Mesendoderm (in vitro differentiated cells): ENCODE data around the gene SNRNP48.

Experiments
- DNase-seq: peaks from one replicate; pipeline ENCODE4 v3.0.0; 2013
- H2AK5ac ChIP-seq: 2 replicates; pipeline ENCODE4 v1.6.1; 2013; ENCODE audit warnings: low read length, inconsistent platforms
- H2BK120ac ChIP-seq: 2 replicates; pipeline ENCODE4 v1.6.1; 2013; ENCODE audit warnings: low read depth, mild to moderate bottlenecking, low read length, moderate library complexity, mixed read lengths
- H2BK15ac ChIP-seq: replicated peaks from 2 replicates; pipeline ENCODE4 v1.6.1; 2013; ENCODE audit warnings: low read depth, mild to moderate bottlenecking, moderate library complexity
- H2BK5ac ChIP-seq: 2 replicates; pipeline ENCODE4 v1.6.1; 2013; ENCODE audit warnings: low read length, inconsistent platforms
- H3K18ac ChIP-seq: 2 replicates; pipeline ENCODE4 v1.6.1; 2013; ENCODE audit warnings: mild to moderate bottlenecking, low read length, mixed read lengths
- H3K23ac ChIP-seq: one replicate; pipeline ENCODE4 v1.6.1; 2013; ENCODE audit warnings: low read length
- H3K27ac ChIP-seq: 2 replicates; pipeline ENCODE4 v1.5.1; 2013; ENCODE audit warnings: low read depth, mild to moderate bottlenecking, inconsistent platforms, low read length, moderate library complexity
- H3K27me3 ChIP-seq: 2 replicates; pipeline ENCODE4 v1.6.1; 2013; ENCODE audit warnings: low read length, control low read depth, mild to moderate bottlenecking, inconsistent platforms; ENCODE audit not compliant: insufficient read depth, poor library complexity
- H3K36me3 ChIP-seq: 2 replicates; pipeline ENCODE4 v1.6.1; 2013; ENCODE audit warnings: low read length, inconsistent platforms; ENCODE audit not compliant: control insufficient read depth, insufficient read depth
- H3K4ac ChIP-seq: one replicate; pipeline ENCODE4 v1.6.1; 2013; ENCODE audit warnings: low read depth, mild to moderate bottlenecking, low read length, moderate library complexity
- H3K4me1 ChIP-seq: 2 replicates; pipeline ENCODE4 v1.6.1; 2013; ENCODE audit warnings: low read depth, low read length, inconsistent platforms; ENCODE audit not compliant: control insufficient read depth
- H3K4me2 ChIP-seq: 2 replicates; pipeline ENCODE4 v1.6.1; 2013; ENCODE audit warnings: low read length
- H3K4me3 ChIP-seq: 2 replicates; pipeline ENCODE4 v1.5.1; 2013; ENCODE audit warnings: mild to moderate bottlenecking, low read length
- H3K56ac ChIP-seq: one replicate; pipeline ENCODE4 v1.6.1; 2013; ENCODE audit warnings: low read length
- H3K79me1 ChIP-seq: 2 replicates; pipeline ENCODE4 v1.6.1; 2013; ENCODE audit warnings: low read length, inconsistent platforms
- H3K79me2 ChIP-seq: 2 replicates; pipeline ENCODE4 v1.6.1; 2013; ENCODE audit warnings: mild to moderate bottlenecking, low read length; ENCODE audit not compliant: control insufficient read depth, insufficient read depth
- H3K9ac ChIP-seq: 2 replicates; pipeline ENCODE4 v1.6.1; 2013; ENCODE audit warnings: low read length, inconsistent platforms
- H4K5ac ChIP-seq: one replicate; pipeline ENCODE4 v1.6.1; 2013; ENCODE audit warnings: low read length
- H4K8ac ChIP-seq: one replicate; pipeline ENCODE4 v1.6.1; 2013; ENCODE audit warnings: low read depth, mild to moderate bottlenecking, control low read depth, low read length, moderate library complexity
- WGBS: extraction: QIAGEN DNeasy Blood & Tissue Kit; methylation state at CpG from one replicate; pipeline ENCODE4 v1.1.7; 2013; ENCODE audit warnings: low lambda C conversion rate, missing lambda C conversion rate; ENCODE audit not compliant: insufficient coverage; ENCODE audit errors: extremely low coverage; 5-methylcytosine and 5-hydroxymethylcytosine counted together

The SNRNP48 gene

GRCh38 chr6:7628479-7628878 lies 38.5 kb downstream of the SNRNP48 start:
- Histone ChIP-seq H3K56ac (no peak overlapping the region), H4K8ac (no peak overlapping the region), H3K9ac (no peak overlapping the region), H2BK15ac (no peak overlapping the region), H2BK120ac (no peak overlapping the region), H2BK5ac (no peak overlapping the region), H4K5ac (no peak overlapping the region), H3K36me3 (no peaks in the 10 kb centered on the region), H3K4me2 (no peak overlapping the region), H3K4ac (no peak overlapping the region), H3K4me1 (peaks cover 2% of the 10 kb centered on the region), H3K79me1 (no peaks in the 10 kb centered on the region), H3K18ac (no peak overlapping the region), H3K27ac (no peak overlapping the region), H2AK5ac (no peak overlapping the region), H3K27me3 (no peaks in the 10 kb centered on the region), H3K4me3 (no peak overlapping the region), H3K23ac (no peak overlapping the region), H3K79me2 (no peaks in the 10 kb centered on the region)
- WGBS: no CpG with 5 or more reads among the region's 2 CpGs
- no peak for DNase-seq

- H3K23ac ChIP-seq: no peak overlapping the region
- H2BK15ac ChIP-seq: no peak overlapping the region
- no peak overlapping the region for H2AK5ac ChIP-seq
- no peak overlapping the region for H3K18ac ChIP-seq
- no CpG with 5 or more reads among the region's 11 CpGs for WGBS
- DNase-seq: no peak
- H3K36me3 ChIP-seq: no peaks in the 10 kb centered on the region
- no peaks in the 10 kb centered on the region for H3K79me2 ChIP-seq
- H3K27me3 ChIP-seq: no peaks in the 10 kb centered on the region
- H3K4me3 ChIP-seq: no peak overlapping the region
- H4K8ac ChIP-seq: no peak overlapping the region
- H3K4me2 ChIP-seq: no peak overlapping the region
- no peak overlapping the region for H3K27ac ChIP-seq
- no peak overlapping the region for H3K9ac ChIP-seq
- peaks cover 2% of the 10 kb centered on the region for H3K4me1 ChIP-seq
- no peak overlapping the region for H4K5ac ChIP-seq
- no peak overlapping the region for H2BK120ac ChIP-seq
- H2BK5ac ChIP-seq: no peak overlapping the region
- no peak overlapping the region for H3K4ac ChIP-seq
- no peak overlapping the region for H3K56ac ChIP-seq
- no peaks in the 10 kb centered on the region for H3K79me1 ChIP-seq
These were observed 38.9 kb downstream of the SNRNP48 start for GRCh38 chr6:7628909-7629308.

GRCh38 chr6:7629321-7629720 lies 39.3 kb downstream of the SNRNP48 start:
- Histone ChIP-seq H4K8ac (no peak overlapping the region), H2BK5ac (no peak overlapping the region), H3K27me3 (no peaks in the 10 kb centered on the region), H3K4me3 (no peak overlapping the region), H2BK15ac (no peak overlapping the region), H3K79me1 (no peaks in the 10 kb centered on the region), H3K27ac (no peak overlapping the region), H3K9ac (no peak overlapping the region), H3K79me2 (no peaks in the 10 kb centered on the region), H2BK120ac (no peak overlapping the region), H3K56ac (no peak overlapping the region), H3K18ac (no peak overlapping the region), H3K36me3 (no peaks in the 10 kb centered on the region), H3K23ac (no peak overlapping the region), H2AK5ac (no peak overlapping the region), H3K4ac (no peak overlapping the region), H3K4me1 (peaks cover 2% of the 10 kb centered on the region), H3K4me2 (no peak overlapping the region), H4K5ac (no peak overlapping the region)
- DNase-seq: no peak
- no CpG with 5 or more reads among the region's 2 CpGs for WGBS

GRCh38 chr6:7630792-7631191 lies 40.8 kb downstream of the SNRNP48 start:
- no peaks in the 10 kb centered on the region for H3K79me1 ChIP-seq
- H3K79me2 ChIP-seq: no peaks in the 10 kb centered on the region
- H3K4me2 ChIP-seq: no peak overlapping the region

GRCh38 chr6:7631466-7631865 lies 41.5 kb downstream of the SNRNP48 start:
- Histone ChIP-seq H2BK5ac (no peak overlapping the region), H3K56ac (no peak overlapping the region), H3K4ac (no peak overlapping the region), H3K4me3 (no peak overlapping the region), H3K23ac (no peak overlapping the region), H3K36me3 (no peaks in the 10 kb centered on the region), H3K27me3 (no peaks in the 10 kb centered on the region), H3K79me1 (no peaks in the 10 kb centered on the region), H4K8ac (no peak overlapping the region), H3K4me1 (no peaks in the 10 kb centered on the region), H2BK15ac (no peak overlapping the region), H3K79me2 (no peaks in the 10 kb centered on the region), H4K5ac (no peak overlapping the region), H3K18ac (no peak overlapping the region), H3K27ac (no peak overlapping the region), H3K9ac (no peak overlapping the region), H2BK120ac (no peak overlapping the region), H2AK5ac (no peak overlapping the region), H3K4me2 (no peak overlapping the region)
- no CpG with 5 or more reads among the region's 5 CpGs for WGBS
- DNase-seq: no peak

More at GRCh38 chr6:7630792-7631191, 40.8 kb downstream of the SNRNP48 start:
- H4K5ac ChIP-seq: no peak overlapping the region
- H2BK15ac ChIP-seq: no peak overlapping the region
- no peak overlapping the region for H3K4ac ChIP-seq
- H3K23ac ChIP-seq: no peak overlapping the region
- H3K27me3 ChIP-seq: no peaks in the 10 kb centered on the region
- H2AK5ac ChIP-seq: no peak overlapping the region
- no peak overlapping the region for H3K56ac ChIP-seq
- H3K4me1 ChIP-seq: no peaks in the 10 kb centered on the region
- H3K4me3 ChIP-seq: no peak overlapping the region
- no peak overlapping the region for H3K27ac ChIP-seq
- WGBS: no CpG with 5 or more reads among the region's 5 CpGs
- H3K36me3 ChIP-seq: no peaks in the 10 kb centered on the region
- no peak overlapping the region for H4K8ac ChIP-seq
- DNase-seq: peak; percentile 48
- no peak overlapping the region for H3K9ac ChIP-seq
- H3K18ac ChIP-seq: no peak overlapping the region
- H2BK5ac ChIP-seq: no peak overlapping the region
- H2BK120ac ChIP-seq: no peak overlapping the region

GRCh38 chr6:7632501-7633290 lies 42.7 kb downstream of the SNRNP48 start:
- H2BK15ac ChIP-seq: no peak overlapping the region
- H3K4me1 ChIP-seq: no peaks in the 10 kb centered on the region
- H3K36me3 ChIP-seq: no peaks in the 10 kb centered on the region
- DNase-seq: no peak
- H3K4me3 ChIP-seq: no peak overlapping the region
- no peak overlapping the region for H3K56ac ChIP-seq
- no peak overlapping the region for H2BK120ac ChIP-seq
- H3K4me2 ChIP-seq: no peak overlapping the region
- no peak overlapping the region for H3K27ac ChIP-seq
- no peak overlapping the region for H4K5ac ChIP-seq
- no peak overlapping the region for H3K4ac ChIP-seq
- H3K79me1 ChIP-seq: no peaks in the 10 kb centered on the region
- no peak overlapping the region for H3K18ac ChIP-seq
- H3K27me3 ChIP-seq: no peaks in the 10 kb centered on the region
- no peak overlapping the region for H2AK5ac ChIP-seq
- no peak overlapping the region for H3K9ac ChIP-seq
- H3K23ac ChIP-seq: no peak overlapping the region
- no CpG with 5 or more reads among the region's 9 CpGs for WGBS
- H2BK5ac ChIP-seq: no peak overlapping the region
- no peaks in the 10 kb centered on the region for H3K79me2 ChIP-seq
- H4K8ac ChIP-seq: no peak overlapping the region
